HUES6 (cell line): ENCODE measurements around the gene MVB12B.

Experiments
- H3K27ac ChIP-seq: 2 replicates; pipeline ENCODE4 v1.7.0; 2013; ENCODE audit warnings: low read depth, mild to moderate bottlenecking, low read length, inconsistent platforms
- H3K27me3 ChIP-seq: 2 replicates; pipeline ENCODE4 v1.6.1; 2013; ENCODE audit warnings: low read length; ENCODE audit not compliant: control insufficient read depth, insufficient read depth
- H3K36me3 ChIP-seq: 2 replicates; pipeline ENCODE4 v1.6.1; 2013; ENCODE audit warnings: low read length; ENCODE audit not compliant: control insufficient read depth, insufficient read depth
- H3K4me1 ChIP-seq: 2 replicates; pipeline ENCODE4 v1.6.1; 2013; ENCODE audit warnings: low read length; ENCODE audit not compliant: control insufficient read depth, insufficient read depth
- H3K4me3 ChIP-seq: 2 replicates; pipeline ENCODE4 v1.5.1; 2013; ENCODE audit warnings: low read depth, low read length
- H3K9ac ChIP-seq: one replicate; pipeline ENCODE4 v1.6.1; 2013; ENCODE audit warnings: mild to moderate bottlenecking, low read length
- H3K9me3 ChIP-seq: 2 replicates; pipeline ENCODE4 v1.6.1; 2013; ENCODE audit warnings: low read depth, low read length; ENCODE audit not compliant: control insufficient read depth, insufficient read depth

The MVB12B gene

DNA sequence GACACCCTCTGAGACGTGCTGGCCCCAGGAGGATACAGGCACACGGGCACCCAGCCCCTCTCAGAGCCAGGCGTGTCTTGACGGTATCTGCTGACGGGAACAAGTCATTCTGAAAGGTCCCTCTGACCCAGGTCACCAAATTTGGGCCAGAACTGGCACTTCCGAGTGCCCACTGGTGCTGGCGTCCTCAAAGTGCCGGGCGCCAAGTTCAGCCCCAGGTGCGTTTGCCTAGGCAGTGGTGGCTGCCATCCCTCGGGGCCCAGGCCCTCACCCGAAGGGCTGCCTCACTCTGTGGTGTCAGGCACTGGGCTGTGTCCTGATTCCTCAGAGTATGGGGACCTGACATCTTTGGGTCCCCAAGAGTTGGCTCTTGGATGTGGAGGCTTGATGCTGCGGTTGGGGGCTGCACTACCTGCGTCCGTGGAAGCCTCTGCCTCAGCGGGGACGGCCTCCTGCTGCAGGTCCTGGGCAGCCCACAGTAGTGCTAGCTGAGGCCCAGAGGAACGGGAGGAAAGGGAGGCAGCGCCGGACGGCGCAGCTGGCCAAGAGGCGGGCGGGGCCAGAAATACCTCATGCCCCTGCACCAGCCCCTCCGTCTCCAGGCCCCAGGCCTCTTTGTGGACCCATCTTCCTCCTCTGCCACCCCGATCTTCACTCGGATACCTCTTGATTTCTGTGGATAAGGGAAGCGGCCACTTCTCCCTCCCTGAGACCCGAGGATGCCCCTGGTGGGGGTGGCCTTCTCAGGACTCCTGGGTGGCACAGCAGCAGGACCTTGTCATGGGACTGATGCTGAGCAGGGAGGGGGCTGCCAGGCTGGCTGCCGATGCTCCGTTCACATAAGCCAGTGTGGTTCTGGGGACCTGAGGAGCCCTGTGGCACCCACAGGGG lies 177.7 kb downstream of the MVB12B start:
- H3K36me3 ChIP-seq, result no peaks in the 10 kb centered on the region

DNA sequence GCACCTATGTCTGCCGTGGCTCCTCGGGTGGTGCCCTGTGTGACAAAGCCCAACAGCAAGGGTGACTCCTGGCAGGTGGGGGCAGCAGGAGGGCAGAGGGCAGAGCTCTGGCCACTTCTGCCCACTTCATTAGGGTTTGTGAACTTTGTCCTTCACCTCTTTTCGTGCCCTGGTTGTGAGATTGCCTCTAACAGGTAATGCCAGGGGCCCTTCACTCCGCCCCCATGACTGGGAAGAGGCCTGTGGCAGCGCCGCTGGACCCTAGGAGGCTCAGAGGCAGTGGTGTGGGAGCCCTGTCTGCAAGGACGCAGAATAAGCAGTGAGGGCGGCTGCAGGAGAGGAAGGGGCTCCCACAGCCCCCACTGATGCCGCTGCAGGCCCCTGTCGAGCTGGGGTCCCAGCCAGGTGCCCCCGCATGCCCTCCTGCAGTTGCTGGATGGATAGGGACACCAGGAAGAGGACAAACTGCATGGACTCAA lies 178.4 kb downstream of the MVB12B start:
- no peaks in the 10 kb centered on the region for H3K36me3 ChIP-seq
- no peak overlapping the region for H3K27ac ChIP-seq
- no peak overlapping the region for H3K9ac ChIP-seq
- H3K27me3 ChIP-seq, result peaks cover 7% of the 10 kb centered on the region; the same call in 1 of the 2 replicates
- no peaks in the 10 kb centered on the region for H3K9me3 ChIP-seq
- no peak overlapping the region for H3K4me3 ChIP-seq
- peaks cover 7% of the 10 kb centered on the region for H3K4me1 ChIP-seq

More for the DNA sequence above, 177.7 kb downstream of the MVB12B start:
- H3K9me3 ChIP-seq, result no peaks in the 10 kb centered on the region
- H3K4me1 ChIP-seq, result peaks cover 9% of the 10 kb centered on the region
- H3K4me3 ChIP-seq, result no peak overlapping the region
- peaks cover 14% of the 10 kb centered on the region for H3K27me3 ChIP-seq
- H3K27ac ChIP-seq, result no peak overlapping the region
- no peak overlapping the region for H3K9ac ChIP-seq

DNA sequence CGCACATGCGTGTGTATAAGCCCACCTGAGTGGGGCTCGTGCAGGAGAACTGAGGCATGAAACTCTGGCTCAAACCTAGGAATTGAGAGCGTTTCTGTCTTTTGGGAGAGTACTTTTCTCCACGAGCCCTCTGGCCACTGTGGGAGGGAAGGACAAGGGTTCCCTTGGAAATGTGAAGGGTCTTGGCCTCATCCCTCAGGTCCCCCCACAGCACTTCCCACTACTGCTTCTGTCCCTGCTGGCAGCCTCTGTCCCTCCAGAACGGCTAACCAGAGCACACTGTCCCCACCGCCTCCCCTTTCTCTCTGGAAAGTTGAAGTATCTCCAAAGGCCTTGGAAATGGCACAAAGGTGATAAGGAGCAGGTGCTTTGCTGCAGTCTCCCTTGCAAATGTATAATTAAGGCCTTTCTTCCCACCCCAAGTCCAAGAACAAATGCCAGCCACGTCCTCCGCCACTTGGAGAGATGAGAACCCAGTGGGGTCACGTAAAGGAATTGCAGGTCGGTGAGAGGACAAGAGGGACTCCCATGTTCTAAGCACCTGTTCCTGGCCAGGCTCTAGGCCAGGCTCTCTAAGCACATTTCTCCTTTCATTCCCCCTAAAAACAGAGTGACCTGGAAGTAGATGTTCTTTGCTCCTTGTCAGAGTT lies 179.2 kb downstream of the MVB12B start:
- Histone ChIP-seq H3K9me3 (no peaks in the 10 kb centered on the region), H3K4me1 (peaks cover 4% of the 10 kb centered on the region), H3K4me3 (no peak overlapping the region), H3K27ac (no peak overlapping the region), H3K36me3 (no peaks in the 10 kb centered on the region), H3K27me3 (no peaks in the 10 kb centered on the region; the same call in 1 of the 2 replicates), H3K9ac (no peak overlapping the region)

DNA sequence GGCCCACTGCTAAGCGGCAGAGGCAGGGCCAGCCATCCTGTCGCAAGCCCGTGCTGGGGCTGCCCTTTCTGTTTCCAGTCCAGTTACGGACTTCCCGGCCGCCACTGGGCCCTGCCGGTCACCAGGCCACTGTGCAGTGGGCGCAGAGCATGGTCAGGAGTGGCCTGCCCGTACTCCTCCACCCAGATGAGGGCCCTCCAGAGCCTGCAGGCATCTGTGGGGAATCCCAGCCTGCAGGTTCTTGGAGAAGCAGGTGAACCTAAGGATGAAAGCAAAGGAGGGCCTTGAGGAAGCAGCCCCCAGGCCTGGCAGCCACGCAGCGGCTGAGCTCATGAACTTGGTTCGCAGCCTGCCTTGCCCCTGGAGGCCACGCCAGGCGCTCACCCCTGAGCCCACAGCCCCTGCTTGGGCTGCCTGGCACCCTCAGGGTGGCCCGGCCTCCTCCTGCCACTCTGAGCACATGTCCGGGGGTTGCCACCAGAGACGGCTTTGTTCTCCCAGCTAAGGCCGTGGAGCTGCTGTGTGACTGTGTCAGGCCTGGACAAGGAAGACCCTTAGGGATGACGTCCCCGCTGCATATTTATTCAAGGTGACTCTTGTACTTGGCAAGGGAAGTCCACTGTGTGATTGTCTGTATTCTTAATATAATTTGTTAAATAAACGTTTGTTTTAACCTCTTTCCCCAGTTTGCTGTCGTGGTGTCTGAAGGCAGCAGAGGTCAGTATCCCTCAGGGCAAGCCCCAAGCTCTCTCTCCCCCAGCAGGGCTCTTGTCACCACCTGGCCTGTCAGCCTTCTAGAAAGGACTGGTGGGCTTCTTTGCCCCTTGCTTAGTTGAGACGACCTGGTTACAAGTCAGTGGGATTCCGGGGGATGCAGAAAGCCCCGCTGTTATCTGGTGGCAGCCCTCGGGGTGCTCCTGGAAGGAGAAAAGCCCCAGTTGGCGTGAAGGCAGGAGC lies 180.0 kb downstream of the MVB12B start:
- H3K9ac ChIP-seq, result no peak overlapping the region
- H3K9me3 ChIP-seq, result no peaks in the 10 kb centered on the region
- H3K27me3 ChIP-seq, result no peaks in the 10 kb centered on the region; the same call in 1 of the 2 replicates
- no peak overlapping the region for H3K4me3 ChIP-seq
- no peaks in the 10 kb centered on the region; the same call in 1 of the 2 replicates for H3K4me1 ChIP-seq
- H3K27ac ChIP-seq, result no peak overlapping the region
- no peaks in the 10 kb centered on the region for H3K36me3 ChIP-seq

DNA sequence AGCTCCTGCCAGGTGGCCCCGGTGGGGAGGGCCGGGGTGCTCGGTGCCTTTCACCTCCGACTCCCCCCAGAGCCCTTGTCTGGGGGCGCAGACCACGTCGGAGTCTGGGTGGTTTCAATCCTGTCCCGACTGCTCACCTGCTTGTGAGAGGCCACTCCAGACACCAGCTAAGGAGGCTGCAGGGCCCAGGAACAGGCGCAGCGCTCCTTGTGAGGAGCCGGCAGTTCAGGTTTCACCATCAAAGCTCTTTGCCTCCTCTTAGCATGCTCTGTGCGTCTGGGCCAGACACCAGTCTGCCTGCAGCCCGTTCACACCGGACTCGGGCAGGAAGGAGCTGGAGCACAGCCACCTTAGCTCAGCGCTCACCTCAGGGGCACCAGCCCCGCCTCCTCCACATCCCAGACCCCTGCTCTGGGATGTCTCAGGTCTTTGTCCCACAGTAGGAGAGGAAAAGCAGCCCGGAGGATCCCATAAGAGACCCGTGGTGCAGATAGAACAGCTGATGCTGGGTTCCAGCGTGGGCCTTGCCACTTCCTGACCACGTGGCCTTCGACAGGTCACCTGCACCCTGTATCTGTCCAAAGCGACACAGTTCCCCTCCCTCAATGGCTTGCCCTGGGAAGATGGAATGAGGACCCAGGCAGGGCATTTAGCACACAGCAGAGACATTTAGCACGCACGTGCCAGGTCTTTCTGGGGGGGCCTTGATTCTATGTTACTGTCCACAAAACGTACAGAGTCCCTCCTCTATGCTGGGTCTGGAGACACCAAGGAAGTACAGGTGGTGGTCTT lies 180.9 kb downstream of the MVB12B start:
- Histone ChIP-seq H3K4me3 (no peak overlapping the region), H3K4me1 (no peaks in the 10 kb centered on the region; the same call in 1 of the 2 replicates), H3K9me3 (no peaks in the 10 kb centered on the region), H3K9ac (no peak overlapping the region), H3K36me3 (no peaks in the 10 kb centered on the region), H3K27me3 (no peaks in the 10 kb centered on the region; the same call in 1 of the 2 replicates), H3K27ac (no peak overlapping the region)

DNA sequence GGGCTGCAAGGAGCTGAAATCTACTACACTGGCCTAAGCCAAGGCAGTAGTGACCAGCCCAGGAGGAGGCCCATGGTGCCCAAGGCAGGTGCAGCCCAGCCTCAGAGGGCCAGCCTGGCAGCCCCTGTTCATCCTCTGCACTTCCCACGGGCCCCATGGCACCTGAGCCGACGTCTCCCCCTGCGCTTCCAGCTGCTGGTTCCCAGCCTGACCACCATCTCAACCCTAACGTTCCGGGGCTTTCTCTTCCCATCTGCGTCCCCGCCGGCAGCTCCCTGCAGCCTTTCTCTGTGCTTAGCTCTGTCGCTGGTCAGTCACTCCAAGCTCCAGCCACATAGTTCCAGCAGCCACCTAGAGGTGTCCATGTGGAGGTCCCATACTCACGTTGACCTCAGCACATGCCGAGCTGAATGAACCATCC lies 181.6 kb downstream of the MVB12B start:
- H3K4me3 ChIP-seq, result no peak overlapping the region
- H3K27me3 ChIP-seq, result no peaks in the 10 kb centered on the region; the same call in 1 of the 2 replicates
- H3K9me3 ChIP-seq, result no peaks in the 10 kb centered on the region
- peaks cover 3% of the 10 kb centered on the region; the same call in 1 of the 2 replicates for H3K4me1 ChIP-seq
- H3K36me3 ChIP-seq, result no peaks in the 10 kb centered on the region
- no peak overlapping the region for H3K9ac ChIP-seq
- H3K27ac ChIP-seq, result no peak overlapping the region

DNA sequence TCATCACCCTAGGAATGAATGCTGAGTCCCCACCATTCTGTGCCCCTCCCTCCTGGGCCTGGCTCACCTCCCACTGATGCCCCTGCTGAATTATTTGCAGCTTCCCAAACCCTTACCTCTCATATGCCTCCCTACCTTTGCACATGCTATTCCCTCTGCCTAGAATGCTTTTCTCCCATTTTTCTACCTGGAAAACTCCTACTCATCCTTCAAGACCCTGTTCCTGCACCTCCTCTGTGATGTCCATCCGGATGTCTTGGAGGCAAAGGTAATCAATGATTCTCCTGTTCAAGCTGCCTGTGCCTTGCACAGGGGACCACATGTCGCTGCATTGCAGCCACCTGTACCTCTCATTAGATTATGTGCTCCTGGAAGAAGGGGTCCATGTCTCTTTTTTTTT lies 182.3 kb downstream of the MVB12B start:
- Histone ChIP-seq H3K36me3 (no peaks in the 10 kb centered on the region), H3K9me3 (no peaks in the 10 kb centered on the region), H3K4me3 (no peak overlapping the region), H3K27ac (no peak overlapping the region), H3K27me3 (no peaks in the 10 kb centered on the region; the same call in 1 of the 2 replicates), H3K9ac (no peak overlapping the region), H3K4me1 (peaks cover 10% of the 10 kb centered on the region)

DNA sequence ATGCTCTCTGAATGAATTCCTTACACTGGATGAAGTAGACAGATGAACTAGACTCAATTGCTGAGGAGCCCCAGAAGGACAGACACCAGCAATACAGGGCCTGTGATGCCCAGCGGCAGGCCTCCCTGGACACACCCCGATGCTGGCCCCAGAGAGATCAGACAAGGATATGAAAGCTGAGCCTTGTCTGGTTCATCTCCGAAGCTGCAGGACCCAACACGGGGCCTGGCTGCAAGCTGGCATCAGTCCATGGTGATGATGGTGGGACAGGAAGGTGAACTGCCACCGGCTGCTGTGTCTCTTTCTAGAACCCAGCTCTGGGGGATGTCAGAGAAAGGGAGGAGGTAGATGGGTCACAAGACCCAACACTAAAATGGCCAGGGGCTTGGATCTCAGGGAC lies 183.1 kb downstream of the MVB12B start:
- no peak overlapping the region for H3K9ac ChIP-seq
- no peak overlapping the region for H3K4me3 ChIP-seq

DNA sequence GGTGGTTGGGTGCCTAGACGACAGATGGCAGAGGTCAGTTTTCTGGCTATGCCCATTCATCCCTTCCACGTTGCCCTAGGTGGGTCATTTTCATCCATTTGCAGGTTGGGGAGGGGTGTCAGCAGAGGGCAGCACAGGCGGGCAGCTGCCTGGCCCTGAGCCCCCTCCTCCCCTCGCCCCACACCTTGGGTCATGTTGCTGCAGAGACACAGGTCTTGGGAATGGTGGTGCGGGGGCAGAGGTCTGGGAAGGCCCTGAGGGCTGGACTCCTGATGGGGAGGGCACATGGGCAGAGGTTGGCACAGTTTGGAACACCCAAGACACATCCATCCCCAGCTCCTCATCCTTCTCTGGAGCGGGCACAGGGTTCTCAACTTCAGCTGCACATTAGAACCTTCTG lies 183.9 kb downstream of the MVB12B start:
- no peaks in the 10 kb centered on the region for H3K9me3 ChIP-seq
- no peaks in the 10 kb centered on the region for H3K36me3 ChIP-seq
- H3K4me3 ChIP-seq, result no peak overlapping the region
- H3K9ac ChIP-seq, result no peak overlapping the region
- peaks cover 12% of the 10 kb centered on the region for H3K4me1 ChIP-seq
- H3K27me3 ChIP-seq, result peaks cover 11% of the 10 kb centered on the region
- H3K27ac ChIP-seq, result no peak overlapping the region

More for the DNA sequence above, 183.1 kb downstream of the MVB12B start:
- H3K9me3 ChIP-seq, result no peaks in the 10 kb centered on the region
- H3K36me3 ChIP-seq, result no peaks in the 10 kb centered on the region
- no peak overlapping the region for H3K27ac ChIP-seq
- H3K4me1 ChIP-seq, result peaks cover 12% of the 10 kb centered on the region
- H3K27me3 ChIP-seq, result peaks cover 3% of the 10 kb centered on the region

DNA sequence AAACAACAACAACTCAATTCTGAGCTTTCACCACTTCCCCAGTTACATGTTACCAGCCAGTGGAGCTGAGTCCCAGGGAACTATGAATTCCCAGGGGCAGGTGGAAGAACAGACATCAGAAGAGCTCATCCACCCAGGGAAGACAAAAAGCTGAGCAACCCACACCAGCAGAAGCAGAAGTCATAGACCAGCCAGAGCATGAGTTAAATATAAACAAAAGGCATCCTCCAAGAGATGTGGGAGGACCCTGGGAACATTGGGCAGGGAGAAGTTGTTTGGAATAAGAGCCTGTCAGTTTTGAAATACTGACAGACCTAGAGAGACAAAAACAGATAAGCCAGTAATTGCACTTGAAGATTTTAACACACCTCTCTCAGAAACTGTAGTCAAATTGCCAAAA lies 184.8 kb downstream of the MVB12B start:
- no peak overlapping the region for H3K27ac ChIP-seq
- H3K27me3 ChIP-seq, result peaks cover 18% of the 10 kb centered on the region
- no peak overlapping the region for H3K9ac ChIP-seq

More for the DNA sequence above, 184.8 kb downstream of the MVB12B start:
- Histone ChIP-seq H3K4me3 (no peak overlapping the region), H3K4me1 (peaks cover 18% of the 10 kb centered on the region), H3K9me3 (no peaks in the 10 kb centered on the region), H3K36me3 (no peaks in the 10 kb centered on the region)
